Measurements from ENCODE around the gene EP400. TPM values are rescaled to one million over a fixed set of nuclear protein-coding genes. Genes with fewer than 3 reads are reported as not detected.

EP400 gene
- total and polyA plus RNA-seq, 9 of the 15 experiments (the other 6 are each of a cell fraction or from before 2014, with no cell fraction given) = 4.5 to 58.0 (median 7.0) TPM

DNA sequence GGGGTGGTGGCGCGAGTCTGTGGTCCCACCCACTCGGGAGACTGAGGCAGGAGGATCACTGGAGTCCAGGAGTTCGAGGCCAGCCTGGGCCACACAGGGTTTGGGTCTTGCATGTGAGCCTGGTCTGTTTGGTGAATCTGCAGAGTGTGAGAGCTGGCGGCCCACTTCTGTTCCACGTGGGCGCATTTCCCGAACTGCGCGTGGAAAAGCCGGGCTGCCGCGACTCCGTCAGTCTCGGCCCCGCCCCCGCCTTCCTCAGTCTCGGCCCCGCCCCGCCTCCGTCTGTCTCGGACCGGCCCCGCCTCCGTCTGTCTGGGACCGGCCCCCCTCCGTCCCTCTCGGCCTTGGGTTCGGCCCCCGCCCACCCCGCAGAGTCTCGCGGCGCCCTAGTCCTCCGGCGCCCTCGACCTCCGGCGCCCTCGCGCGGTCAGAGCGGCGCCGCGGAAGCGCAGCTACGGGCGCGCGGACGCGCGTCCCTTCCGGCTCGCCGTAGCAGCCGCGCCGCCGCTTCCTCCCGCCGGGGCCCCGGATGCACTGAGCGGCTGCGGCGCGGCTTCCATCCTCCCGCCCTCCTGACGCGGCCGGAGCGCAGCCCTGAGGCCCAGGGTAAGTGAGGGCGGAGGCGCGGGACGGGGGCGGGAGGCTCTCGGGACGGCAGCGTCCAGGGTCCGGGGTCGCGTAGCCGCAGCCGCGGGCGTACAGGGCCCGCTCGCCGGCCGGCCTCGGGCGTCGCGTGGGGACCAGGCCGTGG lies at the start of gene EP400 (continued):
- TF ChIP-seq, protein P1, sequence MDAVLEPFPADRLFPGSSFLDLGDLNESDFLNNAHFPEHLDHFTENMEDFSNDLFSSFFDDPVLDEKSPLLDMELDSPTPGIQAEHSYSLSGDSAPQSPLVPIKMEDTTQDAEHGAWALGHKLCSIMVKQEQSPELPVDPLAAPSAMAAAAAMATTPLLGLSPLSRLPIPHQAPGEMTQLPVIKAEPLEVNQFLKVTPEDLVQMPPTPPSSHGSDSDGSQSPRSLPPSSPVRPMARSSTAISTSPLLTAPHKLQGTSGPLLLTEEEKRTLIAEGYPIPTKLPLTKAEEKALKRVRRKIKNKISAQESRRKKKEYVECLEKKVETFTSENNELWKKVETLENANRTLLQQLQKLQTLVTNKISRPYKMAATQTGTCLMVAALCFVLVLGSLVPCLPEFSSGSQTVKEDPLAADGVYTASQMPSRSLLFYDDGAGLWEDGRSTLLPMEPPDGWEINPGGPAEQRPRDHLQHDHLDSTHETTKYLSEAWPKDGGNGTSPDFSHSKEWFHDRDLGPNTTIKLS (IDR thresholded peaks at IDR 0.05; ENCODE audit: borderline replicate concordance, low read depth) = 0 out of 2 replicates have a peak, but pooled peaks have one; percentile 50
- TF ChIP-seq HLTF (IDR thresholded peaks at IDR 0.05) (no peak), TBP (optimal IDR thresholded peaks at IDR 0.05; ENCODE audit: low read depth, low read length) (peak; percentile 33), ZNF217 (CRISPR knock-in tag; IDR thresholded peaks at IDR 0.05) (no peak), SIN3B (IDR thresholded peaks at IDR 0.05; ENCODE audit: low read depth) (peak; percentile 85), ZNF24 (IDR thresholded peaks at IDR 0.05) (no peak; the same call in 1 of the 2 replicates), SP1 (CRISPR knock-in tag; IDR thresholded peaks at IDR 0.05) (peak; percentile 17; the same call in 1 of the 2 replicates), GABPB1 (CRISPR knock-in tag; IDR thresholded peaks at IDR 0.05) (peak; percentile 76), ZNF699 (CRISPR knock-in tag; IDR thresholded peaks at IDR 0.05; ENCODE audit: insufficient replicate concordance) (no peak), CBX3 (IDR thresholded peaks at IDR 0.05; ENCODE audit: borderline replicate concordance in 1 of 2, low read length in 2 of 2) (0 out of 3 replicates have a peak, but pooled peaks of 1 of the 2 experiments have one; percentile 21), SMARCE1 (IDR thresholded peaks at IDR 0.05) (no peak), ZBTB17 (CRISPR knock-in tag; IDR thresholded peaks at IDR 0.05) (no peak), NR3C1 (CRISPR knock-in tag; IDR thresholded peaks at IDR 0.05) (no peak), ZNF668 (CRISPR knock-in tag; IDR thresholded peaks at IDR 0.05) (no peak), ZC3H4 (CRISPR knock-in tag; IDR thresholded peaks at IDR 0.05; ENCODE audit: borderline replicate concordance) (no peak), ZNF175 (CRISPR knock-in tag; IDR thresholded peaks at IDR 0.05; ENCODE audit: low read depth) (no peak), IFI16 (CRISPR knock-in tag; IDR thresholded peaks at IDR 0.05) (no peak)
- TF ChIP-seq, protein P2, sequence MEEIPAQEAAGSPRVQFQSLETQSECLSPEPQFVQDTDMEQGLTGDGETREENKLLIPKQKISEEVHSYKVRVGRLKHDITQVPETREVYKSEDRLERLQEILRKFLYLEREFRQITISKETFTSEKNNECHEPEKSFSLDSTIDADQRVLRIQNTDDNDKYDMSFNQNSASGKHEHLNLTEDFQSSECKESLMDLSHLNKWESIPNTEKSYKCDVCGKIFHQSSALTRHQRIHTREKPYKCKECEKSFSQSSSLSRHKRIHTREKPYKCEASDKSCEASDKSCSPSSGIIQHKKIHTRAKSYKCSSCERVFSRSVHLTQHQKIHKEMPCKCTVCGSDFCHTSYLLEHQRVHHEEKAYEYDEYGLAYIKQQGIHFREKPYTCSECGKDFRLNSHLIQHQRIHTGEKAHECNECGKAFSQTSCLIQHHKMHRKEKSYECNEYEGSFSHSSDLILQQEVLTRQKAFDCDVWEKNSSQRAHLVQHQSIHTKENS (CRISPR knock-in tag; IDR thresholded peaks at IDR 0.05) = no peak
- TF ChIP-seq, protein P3, sequence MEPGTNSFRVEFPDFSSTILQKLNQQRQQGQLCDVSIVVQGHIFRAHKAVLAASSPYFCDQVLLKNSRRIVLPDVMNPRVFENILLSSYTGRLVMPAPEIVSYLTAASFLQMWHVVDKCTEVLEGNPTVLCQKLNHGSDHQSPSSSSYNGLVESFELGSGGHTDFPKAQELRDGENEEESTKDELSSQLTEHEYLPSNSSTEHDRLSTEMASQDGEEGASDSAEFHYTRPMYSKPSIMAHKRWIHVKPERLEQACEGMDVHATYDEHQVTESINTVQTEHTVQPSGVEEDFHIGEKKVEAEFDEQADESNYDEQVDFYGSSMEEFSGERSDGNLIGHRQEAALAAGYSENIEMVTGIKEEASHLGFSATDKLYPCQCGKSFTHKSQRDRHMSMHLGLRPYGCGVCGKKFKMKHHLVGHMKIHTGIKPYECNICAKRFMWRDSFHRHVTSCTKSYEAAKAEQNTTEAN (CRISPR knock-in tag; IDR thresholded peaks at IDR 0.05) = no peak
- TF ChIP-seq, protein P4, sequence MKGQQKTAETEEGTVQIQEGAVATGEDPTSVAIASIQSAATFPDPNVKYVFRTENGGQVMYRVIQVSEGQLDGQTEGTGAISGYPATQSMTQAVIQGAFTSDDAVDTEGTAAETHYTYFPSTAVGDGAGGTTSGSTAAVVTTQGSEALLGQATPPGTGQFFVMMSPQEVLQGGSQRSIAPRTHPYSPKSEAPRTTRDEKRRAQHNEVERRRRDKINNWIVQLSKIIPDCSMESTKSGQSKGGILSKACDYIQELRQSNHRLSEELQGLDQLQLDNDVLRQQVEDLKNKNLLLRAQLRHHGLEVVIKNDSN (CRISPR knock-in tag; IDR thresholded peaks at IDR 0.05) = no peak
- TF ChIP-seq, protein P5, sequence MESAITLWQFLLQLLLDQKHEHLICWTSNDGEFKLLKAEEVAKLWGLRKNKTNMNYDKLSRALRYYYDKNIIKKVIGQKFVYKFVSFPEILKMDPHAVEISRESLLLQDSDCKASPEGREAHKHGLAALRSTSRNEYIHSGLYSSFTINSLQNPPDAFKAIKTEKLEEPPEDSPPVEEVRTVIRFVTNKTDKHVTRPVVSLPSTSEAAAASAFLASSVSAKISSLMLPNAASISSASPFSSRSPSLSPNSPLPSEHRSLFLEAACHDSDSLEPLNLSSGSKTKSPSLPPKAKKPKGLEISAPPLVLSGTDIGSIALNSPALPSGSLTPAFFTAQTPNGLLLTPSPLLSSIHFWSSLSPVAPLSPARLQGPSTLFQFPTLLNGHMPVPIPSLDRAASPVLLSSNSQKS (CRISPR knock-in tag; IDR thresholded peaks at IDR 0.05) = no peak
- TF ChIP-seq, protein P6, sequence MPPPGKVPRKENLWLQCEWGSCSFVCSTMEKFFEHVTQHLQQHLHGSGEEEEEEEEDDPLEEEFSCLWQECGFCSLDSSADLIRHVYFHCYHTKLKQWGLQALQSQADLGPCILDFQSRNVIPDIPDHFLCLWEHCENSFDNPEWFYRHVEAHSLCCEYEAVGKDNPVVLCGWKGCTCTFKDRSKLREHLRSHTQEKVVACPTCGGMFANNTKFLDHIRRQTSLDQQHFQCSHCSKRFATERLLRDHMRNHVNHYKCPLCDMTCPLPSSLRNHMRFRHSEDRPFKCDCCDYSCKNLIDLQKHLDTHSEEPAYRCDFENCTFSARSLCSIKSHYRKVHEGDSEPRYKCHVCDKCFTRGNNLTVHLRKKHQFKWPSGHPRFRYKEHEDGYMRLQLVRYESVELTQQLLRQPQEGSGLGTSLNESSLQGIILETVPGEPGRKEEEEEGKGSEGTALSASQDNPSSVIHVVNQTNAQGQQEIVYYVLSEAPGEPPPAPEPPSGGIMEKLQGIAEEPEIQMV (tag; conservative IDR thresholded peaks at IDR 0.05; ENCODE audit: low read depth) = no peak
